ENCODE data around the gene C4A. TPM values are rescaled to one million over a fixed set of nuclear protein-coding genes. Genes with fewer than 3 reads are reported as not detected.
A peak's percentile ranks its signal among the peaks of the same experiment; 100 is the strongest.

The C4A gene
- total RNA-seq, 4 donors from 2014 or later, result 50.4 to 111 (median 81.5) TPM

DNA sequence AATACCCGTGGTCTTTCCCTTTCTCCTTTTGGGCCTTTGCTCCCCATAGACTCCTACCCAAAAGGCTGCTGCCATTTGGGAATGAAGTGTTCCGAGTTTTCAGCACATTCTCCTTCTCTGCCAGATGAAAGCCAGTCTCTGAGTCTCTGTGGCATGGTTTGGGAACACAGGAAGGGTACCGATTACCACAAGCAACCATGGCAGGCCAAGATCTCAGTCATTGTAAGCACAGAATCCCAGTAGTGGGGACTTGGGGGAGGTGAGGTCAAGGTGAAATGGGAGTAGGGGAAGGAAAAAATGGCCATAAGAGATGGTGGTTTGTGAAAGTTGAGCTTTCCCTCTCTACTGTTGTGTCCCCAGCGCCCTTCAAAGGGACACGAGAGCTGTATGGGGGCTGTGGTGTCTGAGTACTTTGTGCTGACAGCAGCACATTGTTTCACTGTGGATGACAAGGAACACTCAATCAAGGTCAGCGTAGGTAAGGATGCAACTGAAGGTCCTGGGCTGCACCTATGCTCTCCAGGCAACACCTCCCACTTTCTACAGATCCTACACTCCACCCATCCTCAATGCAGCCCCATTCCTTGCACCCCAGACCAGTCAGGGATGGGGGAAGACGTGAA lies 31.8 kb upstream of the C4A start:
- no peak for TF ChIP-seq CTCF (IDR thresholded peaks at IDR 0.05)
- TF ChIP-seq POLR2A (IDR thresholded peaks at IDR 0.05), result no peak
- TF ChIP-seq POLR2AphosphoS5 (IDR thresholded peaks at IDR 0.05), result no peak
- TF ChIP-seq EP300 (IDR thresholded peaks at IDR 0.05), result no peak
- Histone ChIP-seq H3K36me3 (peaks cover 0 to 45% of the 10 kb centered on the region in 2 donors), H3K9me3 (no peaks in the 10 kb centered on the region), H3K27ac (peak overlapping the region in 2 of 4 donors; percentile 1 to 11), H3K4me1 (peaks cover 0 to 28% (median 7%) of the 10 kb centered on the region in 3 donors), H3K4me3 (no peak overlapping the region), H3K27me3 (no peaks in the 10 kb centered on the region)
- WGBS, 2 donors (ENCODE audit: low coverage in 1 of 2), result 80 to 86% methylated on average over 5 to 6 of the region's 7 CpGs
- no peak for ATAC-seq

DNA sequence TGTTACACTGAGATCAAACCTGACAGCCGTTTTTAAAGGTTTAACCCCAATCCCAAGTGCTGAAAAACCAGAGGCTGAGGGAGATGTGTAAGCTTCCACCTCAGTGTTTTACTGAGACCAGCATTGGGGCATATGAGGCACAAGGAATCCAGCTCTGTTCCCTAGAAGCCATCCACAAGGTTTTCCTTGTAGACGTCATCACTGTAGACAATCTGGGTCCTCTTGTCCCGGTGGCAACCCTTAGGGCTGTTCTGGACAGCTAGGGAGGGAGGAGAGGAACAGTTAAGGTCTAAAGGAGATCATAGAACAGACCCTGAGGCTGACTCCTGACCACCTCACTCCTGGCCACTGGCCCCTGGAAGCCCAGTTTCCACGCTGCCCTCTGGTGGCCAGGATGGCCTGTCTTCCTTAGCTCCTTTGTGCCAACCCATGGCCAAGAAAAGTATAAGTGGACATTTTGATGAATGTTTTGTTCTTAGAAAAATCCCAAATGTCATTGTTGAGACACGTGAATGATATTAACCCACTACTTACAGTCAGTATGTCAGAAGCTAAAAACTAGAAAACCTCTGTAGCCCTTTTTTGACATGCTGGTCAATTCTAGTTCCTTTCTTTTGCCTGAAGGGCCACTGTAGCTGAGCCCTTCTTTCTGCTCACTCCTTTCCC lies 29.6 kb upstream of the C4A start:
- Histone ChIP-seq H3K27ac (peak overlapping the region in 3 of 4 donors; percentile 39 to 55 (median 43)), H3K4me1 (peaks cover 0 to 12% (median 0%) of the 10 kb centered on the region in 3 donors), H3K27me3 (no peaks in the 10 kb centered on the region), H3K9me3 (no peaks in the 10 kb centered on the region), H3K36me3 (peaks cover 0 to 67% of the 10 kb centered on the region in 2 donors), H3K4me3 (no peak overlapping the region)
- ATAC-seq, result peak; percentile 68
- TF ChIP-seq POLR2A (IDR thresholded peaks at IDR 0.05), result no peak
- peak in 3 of 4 experiments; percentile 66 to 75 (median 71) for TF ChIP-seq CTCF (IDR thresholded peaks at IDR 0.05)
- no peak for TF ChIP-seq POLR2AphosphoS5 (IDR thresholded peaks at IDR 0.05)
- no peak for TF ChIP-seq EP300 (IDR thresholded peaks at IDR 0.05)
- WGBS, 2 donors (ENCODE audit: low coverage in 1 of 2), result 21 to 50% methylated on average over 2 to 4 of the region's 5 CpGs

- no peaks in the 10 kb centered on the region for H3K9me3 ChIP-seq
- H3K4me3 ChIP-seq, result no peak overlapping the region
- peaks cover 0 to 67% of the 10 kb centered on the region in 2 donors for H3K36me3 ChIP-seq
- H3K4me1 ChIP-seq, result peaks cover 0 to 18% (median 3%) of the 10 kb centered on the region in 3 donors
- TF ChIP-seq CTCF (IDR thresholded peaks at IDR 0.05), result no peak
- TF ChIP-seq EP300 (IDR thresholded peaks at IDR 0.05), result no peak
- no peak for TF ChIP-seq POLR2A (IDR thresholded peaks at IDR 0.05)
- no peak for TF ChIP-seq POLR2AphosphoS5 (IDR thresholded peaks at IDR 0.05)
- no peaks in the 10 kb centered on the region for H3K27me3 ChIP-seq
- peak overlapping the region in 3 of 4 donors; percentile 32 to 55 (median 43) for H3K27ac ChIP-seq
- 64 to 66% methylated on average over 4 to 5 of the region's 5 CpGs for WGBS, 2 donors (ENCODE audit: low coverage in 1 of 2)
- no peak for ATAC-seq
These were observed 29.0 kb upstream of the C4A start for GRCh38 chr6:31952890-31953289.

DNA sequence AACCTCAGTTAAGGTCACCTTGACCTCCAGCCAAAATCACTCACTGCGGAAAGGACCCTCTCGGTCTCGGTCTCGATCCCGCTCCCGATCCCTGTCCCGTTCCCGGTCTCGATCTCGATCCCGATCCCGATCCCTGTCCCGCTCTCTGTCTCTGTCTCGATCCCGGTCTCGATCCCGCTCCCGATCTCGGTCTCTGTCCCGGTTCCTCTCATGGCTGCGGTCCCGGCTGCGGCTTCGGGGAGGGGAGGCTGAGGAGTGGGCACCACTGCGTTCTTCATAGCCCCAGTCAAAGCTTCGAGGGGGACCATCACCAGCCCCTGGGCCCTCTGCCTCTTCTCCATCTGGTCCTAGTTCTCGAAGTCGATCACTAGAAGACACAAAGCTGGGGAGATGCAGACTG lies 27.3 kb upstream of the C4A start:
- Histone ChIP-seq H3K36me3 (peaks cover 0 to 67% of the 10 kb centered on the region in 2 donors), H3K4me1 (peaks cover 2 to 30% (median 11%) of the 10 kb centered on the region in 3 donors), H3K27me3 (no peaks in the 10 kb centered on the region), H3K4me3 (no peak overlapping the region), H3K27ac (no peak overlapping the region), H3K9me3 (no peaks in the 10 kb centered on the region)
- WGBS, 2 donors (ENCODE audit: low coverage in 1 of 2), result 94 to 96% methylated on average over 11 to 17 of the region's 28 CpGs
- no peak for TF ChIP-seq EP300 (IDR thresholded peaks at IDR 0.05)
- no peak for TF ChIP-seq POLR2AphosphoS5 (IDR thresholded peaks at IDR 0.05)
- no peak for TF ChIP-seq CTCF (IDR thresholded peaks at IDR 0.05)
- TF ChIP-seq POLR2A (IDR thresholded peaks at IDR 0.05), result no peak
- ATAC-seq, result no peak

Data from gastroesophageal sphincter (tissue), 4 donors.